ENCODE data around the gene PIH1D1.

The PIH1D1 gene

GRCh38 chr19:49451430-49452181 is at the start of gene PIH1D1:
Gene PIH1D1 (minus strand): TSS chr19:49451814. CDS start chr19:49451574, 240 bp downstream.
- Mint-ChIP-seq H3K27me3 (no peaks in the 10 kb centered on the region), H3K4me1 (peaks cover 65% of the 10 kb centered on the region), H3K9me3 (no peaks in the 10 kb centered on the region), H3K27ac (peak within 1 kb of the TSS; percentile 99), H3K4me3 (peak within 1 kb of the TSS; percentile 99), H3K36me3 (peaks cover 56% of the 10 kb centered on the region)
- ATAC-seq, result peak; percentile 85

GRCh38 chr19:49499030-49499670 is 47.5 kb upstream of the PIH1D1 start:
- Mint-ChIP-seq H3K4me1 (peaks cover 62% of the 10 kb centered on the region), H3K36me3 (peaks cover 44% of the 10 kb centered on the region), H3K4me3 (peak overlapping the region; percentile 91), H3K9me3 (no peaks in the 10 kb centered on the region), H3K27ac (peak overlapping the region; percentile 98), H3K27me3 (no peaks in the 10 kb centered on the region)
- ATAC-seq, result no peak

GRCh38 chr19:49498475-49498874 is 46.9 kb upstream of the PIH1D1 start:
- Mint-ChIP-seq H3K27me3 (no peaks in the 10 kb centered on the region), H3K4me3 (peak overlapping the region; percentile 91), H3K4me1 (peaks cover 63% of the 10 kb centered on the region), H3K36me3 (peaks cover 44% of the 10 kb centered on the region), H3K27ac (peak overlapping the region; percentile 98), H3K9me3 (no peaks in the 10 kb centered on the region)
- no peak for ATAC-seq

GRCh38 chr19:49497789-49498103 is 46.1 kb upstream of the PIH1D1 start:
- peak overlapping the region; percentile 91 for H3K4me3 Mint-ChIP-seq
- no peaks in the 10 kb centered on the region for H3K9me3 Mint-ChIP-seq
- no peaks in the 10 kb centered on the region for H3K27me3 Mint-ChIP-seq
- ATAC-seq, result no peak
- H3K4me1 Mint-ChIP-seq, result peaks cover 63% of the 10 kb centered on the region
- H3K27ac Mint-ChIP-seq, result peak overlapping the region; percentile 98
- H3K36me3 Mint-ChIP-seq, result peaks cover 49% of the 10 kb centered on the region

- peaks cover 63% of the 10 kb centered on the region for H3K4me1 Mint-ChIP-seq
- peaks cover 54% of the 10 kb centered on the region for H3K36me3 Mint-ChIP-seq
- no peaks in the 10 kb centered on the region for H3K9me3 Mint-ChIP-seq
- no peaks in the 10 kb centered on the region for H3K27me3 Mint-ChIP-seq
- peak overlapping the region; percentile 91 for H3K4me3 Mint-ChIP-seq
- peak; percentile 37 for ATAC-seq
- peak overlapping the region; percentile 98 for H3K27ac Mint-ChIP-seq
Observed at GRCh38 chr19:49497047-49497788, 45.6 kb upstream of the PIH1D1 start.

- H3K36me3 Mint-ChIP-seq, result peaks cover 60% of the 10 kb centered on the region
- H3K27me3 Mint-ChIP-seq, result no peaks in the 10 kb centered on the region
- H3K4me1 Mint-ChIP-seq, result peaks cover 63% of the 10 kb centered on the region
- no peaks in the 10 kb centered on the region for H3K9me3 Mint-ChIP-seq
- peak overlapping the region; percentile 98 for H3K27ac Mint-ChIP-seq
- no peak for ATAC-seq
- peak overlapping the region; percentile 91 for H3K4me3 Mint-ChIP-seq
Observed at GRCh38 chr19:49496574-49497008, 45.0 kb upstream of the PIH1D1 start.

GRCh38 chr19:49492573-49493405 is 41.2 kb upstream of the PIH1D1 start:
- H3K27me3 Mint-ChIP-seq, result no peaks in the 10 kb centered on the region
- H3K4me3 Mint-ChIP-seq, result peak overlapping the region; percentile 12
- peaks cover 56% of the 10 kb centered on the region for H3K4me1 Mint-ChIP-seq
- no peaks in the 10 kb centered on the region for H3K9me3 Mint-ChIP-seq
- peaks cover 70% of the 10 kb centered on the region for H3K36me3 Mint-ChIP-seq
- peak overlapping the region; percentile 98 for H3K27ac Mint-ChIP-seq
- ATAC-seq, result no peak

- Mint-ChIP-seq H3K4me1 (peaks cover 48% of the 10 kb centered on the region), H3K4me3 (no peak overlapping the region), H3K27ac (peak overlapping the region; percentile 98), H3K9me3 (no peaks in the 10 kb centered on the region), H3K36me3 (peaks cover 67% of the 10 kb centered on the region), H3K27me3 (no peaks in the 10 kb centered on the region)
- no peak for ATAC-seq
Observed at GRCh38 chr19:49491804-49492572, 40.4 kb upstream of the PIH1D1 start.

- no peaks in the 10 kb centered on the region for H3K9me3 Mint-ChIP-seq
- H3K4me3 Mint-ChIP-seq, result peak overlapping the region; percentile 64
- H3K27ac Mint-ChIP-seq, result peak overlapping the region; percentile 98
- peaks cover 59% of the 10 kb centered on the region for H3K36me3 Mint-ChIP-seq
- no peak for ATAC-seq
- H3K27me3 Mint-ChIP-seq, result no peaks in the 10 kb centered on the region
- H3K4me1 Mint-ChIP-seq, result peaks cover 49% of the 10 kb centered on the region
Observed at GRCh38 chr19:49491030-49491803, 39.6 kb upstream of the PIH1D1 start.

- H3K27ac Mint-ChIP-seq, result peak overlapping the region; percentile 98
- H3K4me3 Mint-ChIP-seq, result peak overlapping the region; percentile 99
- no peaks in the 10 kb centered on the region for H3K27me3 Mint-ChIP-seq
- peaks cover 54% of the 10 kb centered on the region for H3K4me1 Mint-ChIP-seq
- H3K36me3 Mint-ChIP-seq, result peaks cover 57% of the 10 kb centered on the region
- no peak for ATAC-seq
- no peaks in the 10 kb centered on the region for H3K9me3 Mint-ChIP-seq
Observed at GRCh38 chr19:49490287-49491029, 38.8 kb upstream of the PIH1D1 start.

- peak overlapping the region; percentile 98 for H3K27ac Mint-ChIP-seq
- ATAC-seq, result peak; percentile 37
- no peaks in the 10 kb centered on the region for H3K9me3 Mint-ChIP-seq
- H3K36me3 Mint-ChIP-seq, result peaks cover 57% of the 10 kb centered on the region
- peaks cover 54% of the 10 kb centered on the region for H3K4me1 Mint-ChIP-seq
- peak overlapping the region; percentile 99 for H3K4me3 Mint-ChIP-seq
- H3K27me3 Mint-ChIP-seq, result no peaks in the 10 kb centered on the region
Observed at GRCh38 chr19:49489601-49490167, 38.1 kb upstream of the PIH1D1 start.

- Mint-ChIP-seq H3K27me3 (no peaks in the 10 kb centered on the region), H3K36me3 (peaks cover 57% of the 10 kb centered on the region), H3K27ac (peak overlapping the region; percentile 98), H3K4me1 (peaks cover 54% of the 10 kb centered on the region), H3K4me3 (peak overlapping the region; percentile 99), H3K9me3 (no peaks in the 10 kb centered on the region)
- no peak for ATAC-seq
Observed at GRCh38 chr19:49488863-49489537, 37.4 kb upstream of the PIH1D1 start.

Data from stimulated activated memory B cell treated with anti-CD40 and anti-IgM and Interleukin-4, amounts not matched to agents 10 μg/mL and 1 μg/mL and 100 μg/mL, for 72 hours (primary cell).